HEK293 (cell line): Measurements from ENCODE around the gene ZC3H10.

Experiments
- BCL11A ChIP-seq: fragments of 450-650 bp; formaldehyde crosslinking; IDR thresholded peaks from 2 replicates; pipeline ENCODE4 v1.5.1; 2016; ENCODE audit warnings: low read depth, missing biosample characterization, missing genetic modification characterization
- GLIS1 ChIP-seq: fragments of 450-650 bp; formaldehyde crosslinking; IDR thresholded peaks from 2 replicates; pipeline ENCODE4 v1.5.1; 2016; ENCODE audit warnings: missing biosample characterization, missing genetic modification characterization
- KLF9 ChIP-seq: fragments of 450-650 bp; formaldehyde crosslinking; IDR thresholded peaks from 2 replicates; pipeline ENCODE4 v1.5.1; 2016; ENCODE audit warnings: missing biosample characterization, missing genetic modification characterization, low read depth
- PRDM4 ChIP-seq: fragments of 450-650 bp; formaldehyde crosslinking; IDR thresholded peaks from 2 replicates; pipeline ENCODE4 v1.5.1; 2017; ENCODE audit warnings: missing biosample characterization, missing genetic modification characterization
- SP7 ChIP-seq: fragments of 450-650 bp; formaldehyde crosslinking; IDR thresholded peaks from 2 replicates; pipeline ENCODE4 v1.5.1; 2016; ENCODE audit warnings: missing biosample characterization, missing genetic modification characterization
- TSHZ1 ChIP-seq: fragments of 450-650 bp; formaldehyde crosslinking; IDR thresholded peaks from 2 replicates; pipeline ENCODE4 v1.5.1; 2016; ENCODE audit warnings: missing biosample characterization, missing genetic modification characterization, borderline replicate concordance
- YY1 ChIP-seq: fragments of 450-650 bp; formaldehyde crosslinking; IDR thresholded peaks from 2 replicates; pipeline ENCODE4 v1.5.1; 2018; ENCODE audit warnings: missing biosample characterization, missing genetic modification characterization
- ZNF114 ChIP-seq: fragments of 450-650 bp; formaldehyde crosslinking; IDR thresholded peaks from 2 replicates; pipeline ENCODE4 v1.5.0; 2017; ENCODE audit warnings: missing biosample characterization, missing genetic modification characterization
- ZNF132 ChIP-seq: fragments of 450-650 bp; formaldehyde crosslinking; IDR thresholded peaks from 2 replicates; pipeline ENCODE4 v1.5.1; 2017; ENCODE audit warnings: missing biosample characterization, missing genetic modification characterization, borderline replicate concordance
- ZNF16 ChIP-seq: fragments of 450-650 bp; formaldehyde crosslinking; IDR thresholded peaks from 2 replicates; pipeline ENCODE4 v1.5.1; 2016; ENCODE audit warnings: low read depth, missing biosample characterization, missing genetic modification characterization
- ZNF174 ChIP-seq: fragments of 450-650 bp; formaldehyde crosslinking; IDR thresholded peaks from 2 replicates; pipeline ENCODE4 v1.5.0; 2017; ENCODE audit warnings: missing biosample characterization, mild to moderate bottlenecking, missing genetic modification characterization
- ZNF202 ChIP-seq: fragments of 450-650 bp; formaldehyde crosslinking; IDR thresholded peaks from 2 replicates; pipeline ENCODE4 v1.5.1; 2016; ENCODE audit warnings: missing biosample characterization, missing genetic modification characterization, borderline replicate concordance
- ZNF239 ChIP-seq: fragments of 450-650 bp; formaldehyde crosslinking; IDR thresholded peaks from 2 replicates; pipeline ENCODE4 v1.5.1; 2016; ENCODE audit warnings: missing biosample characterization, missing genetic modification characterization
- ZNF302 ChIP-seq: fragments of 450-650 bp; formaldehyde crosslinking; IDR thresholded peaks from 2 replicates; pipeline ENCODE4 v1.5.1; 2016; ENCODE audit warnings: missing biosample characterization, missing genetic modification characterization, low read depth
- ZNF366 ChIP-seq: fragments of 450-650 bp; formaldehyde crosslinking; conservative IDR thresholded peaks from 2 replicates; pipeline ENCODE4 v1.5.1; 2016; ENCODE audit warnings: missing biosample characterization, missing genetic modification characterization
- ZNF518A ChIP-seq: fragments of 450-650 bp; formaldehyde crosslinking; conservative IDR thresholded peaks from 2 replicates; pipeline ENCODE4 v1.5.1; 2016; ENCODE audit warnings: low read depth, missing biosample characterization, missing genetic modification characterization
- ZNF521 ChIP-seq: fragments of 450-650 bp; formaldehyde crosslinking; IDR thresholded peaks from 2 replicates; pipeline ENCODE4 v1.5.1; 2017; ENCODE audit warnings: missing biosample characterization, mild to moderate bottlenecking, missing genetic modification characterization
- ZNF544 ChIP-seq: fragments of 450-650 bp; formaldehyde crosslinking; IDR thresholded peaks from 2 replicates; pipeline ENCODE4 v1.5.0; 2017; ENCODE audit warnings: missing biosample characterization, missing genetic modification characterization
- ZNF660 ChIP-seq: fragments of 450-650 bp; IDR thresholded peaks from 2 replicates; pipeline ENCODE4 v1.5.1; 2018; ENCODE audit warnings: missing biosample characterization, mild to moderate bottlenecking, missing genetic modification characterization
- ZNF670 ChIP-seq: fragments of 450-650 bp; formaldehyde crosslinking; IDR thresholded peaks from 2 replicates; pipeline ENCODE4 v1.5.1; 2016; ENCODE audit warnings: missing biosample characterization, missing genetic modification characterization, low read depth
- ZNF777 ChIP-seq: fragments of 450-650 bp; formaldehyde crosslinking; IDR thresholded peaks from 2 replicates; pipeline ENCODE4 v1.5.1; 2017; ENCODE audit warnings: missing biosample characterization, missing genetic modification characterization, borderline replicate concordance
- ZNF785 ChIP-seq: fragments of 450-650 bp; formaldehyde crosslinking; IDR thresholded peaks from 2 replicates; pipeline ENCODE4 v1.5.1; 2016; ENCODE audit warnings: missing biosample characterization, missing genetic modification characterization
- TF ChIP-seq, protein P1 (sequence below): fragments of 450-650 bp; formaldehyde crosslinking; IDR thresholded peaks from 2 replicates; pipeline ENCODE4 v1.5.1; 2017; ENCODE audit warnings: missing biosample characterization, missing genetic modification characterization
- TF ChIP-seq, protein P2 (sequence below): fragments of 450-650 bp; formaldehyde crosslinking; IDR thresholded peaks from 2 replicates; pipeline ENCODE4 v1.5.1; 2016; ENCODE audit warnings: missing biosample characterization, missing genetic modification characterization

ZC3H10 gene

GRCh38 chr12:56116267-56117081, 1.6 kb upstream of the ZC3H10 start, which contains the start of gene RPL41 (continued):
- TF ChIP-seq PRDM4 (tag by site-specific recombination): peak; percentile 99
- no peak for TF ChIP-seq ZNF302 (tag by site-specific recombination)
- TF ChIP-seq BCL11A (tag by site-specific recombination): peak; percentile 8; the same call in 1 of the 2 replicates
- TF ChIP-seq ZNF174: no peak
- TF ChIP-seq YY1 (tag by site-specific recombination): peak; percentile 94
- TF ChIP-seq, protein P1, sequence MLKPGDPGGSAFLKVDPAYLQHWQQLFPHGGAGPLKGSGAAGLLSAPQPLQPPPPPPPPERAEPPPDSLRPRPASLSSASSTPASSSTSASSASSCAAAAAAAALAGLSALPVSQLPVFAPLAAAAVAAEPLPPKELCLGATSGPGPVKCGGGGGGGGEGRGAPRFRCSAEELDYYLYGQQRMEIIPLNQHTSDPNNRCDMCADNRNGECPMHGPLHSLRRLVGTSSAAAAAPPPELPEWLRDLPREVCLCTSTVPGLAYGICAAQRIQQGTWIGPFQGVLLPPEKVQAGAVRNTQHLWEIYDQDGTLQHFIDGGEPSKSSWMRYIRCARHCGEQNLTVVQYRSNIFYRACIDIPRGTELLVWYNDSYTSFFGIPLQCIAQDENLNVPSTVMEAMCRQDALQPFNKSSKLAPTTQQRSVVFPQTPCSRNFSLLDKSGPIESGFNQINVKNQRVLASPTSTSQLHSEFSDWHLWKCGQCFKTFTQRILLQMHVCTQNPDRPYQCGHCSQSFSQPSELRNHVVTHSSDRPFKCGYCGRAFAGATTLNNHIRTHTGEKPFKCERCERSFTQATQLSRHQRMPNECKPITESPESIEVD (tag by site-specific recombination): no peak; the same call in 1 of the 2 replicates
- TF ChIP-seq ZNF670: no peak
- no peak for TF ChIP-seq ZNF202 (tag by site-specific recombination)
- peak; percentile 35; the same call in 1 of the 2 replicates for TF ChIP-seq ZNF518A (tag by site-specific recombination)
- TF ChIP-seq ZNF16 (tag by site-specific recombination): no peak
- TF ChIP-seq, protein P2, sequence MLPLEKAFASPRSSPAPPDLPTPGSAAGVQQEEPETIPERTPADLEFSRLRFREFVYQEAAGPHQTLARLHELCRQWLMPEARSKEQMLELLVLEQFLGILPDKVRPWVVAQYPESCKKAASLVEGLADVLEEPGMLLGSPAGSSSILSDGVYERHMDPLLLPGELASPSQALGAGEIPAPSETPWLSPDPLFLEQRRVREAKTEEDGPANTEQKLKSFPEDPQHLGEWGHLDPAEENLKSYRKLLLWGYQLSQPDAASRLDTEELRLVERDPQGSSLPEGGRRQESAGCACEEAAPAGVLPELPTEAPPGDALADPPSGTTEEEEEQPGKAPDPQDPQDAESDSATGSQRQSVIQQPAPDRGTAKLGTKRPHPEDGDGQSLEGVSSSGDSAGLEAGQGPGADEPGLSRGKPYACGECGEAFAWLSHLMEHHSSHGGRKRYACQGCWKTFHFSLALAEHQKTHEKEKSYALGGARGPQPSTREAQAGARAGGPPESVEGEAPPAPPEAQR (tag by site-specific recombination): 0 out of 2 replicates have a peak, but pooled peaks have one; percentile 56
- TF ChIP-seq ZNF366: peak; percentile 44; the same call in 1 of the 2 replicates
- peak; percentile 98 for TF ChIP-seq ZNF660 (tag by site-specific recombination)
- TF ChIP-seq ZNF544 (tag by site-specific recombination): no peak
- peak; percentile 62; the same call in 1 of the 2 replicates for TF ChIP-seq ZNF785 (tag by site-specific recombination)
- no peak for TF ChIP-seq ZNF521 (tag by site-specific recombination)
- no peak; the same call in 1 of the 2 replicates for TF ChIP-seq TSHZ1 (tag by site-specific recombination)
- peak; percentile 87 for TF ChIP-seq KLF9 (tag by site-specific recombination)
- no peak for TF ChIP-seq ZNF777 (tag by site-specific recombination)
- TF ChIP-seq GLIS1 (tag by site-specific recombination): peak; percentile 15; the same call in 1 of the 2 replicates
- no peak; the same call in 1 of the 2 replicates for TF ChIP-seq ZNF239 (tag by site-specific recombination)
- no peak for TF ChIP-seq ZNF132 (tag by site-specific recombination)
- peak; percentile 85; the same call in 1 of the 2 replicates for TF ChIP-seq SP7 (tag by site-specific recombination)
- TF ChIP-seq ZNF114 (tag by site-specific recombination): no peak
